Uterus (tissue), 2 donors: Measurements from ENCODE around the gene KDM2B.

Source experiments
- POLR2A ChIP-seq, 2 donors: fragments of 450-650 bp; IDR thresholded peaks; one replicate each; pipeline ENCODE4 v1.6.1; 2016; ENCODE audit warnings: antibody characterized with exemption in 2 of 2, mild to moderate bottlenecking in 1 of 2, moderate library complexity in 1 of 2
- TF ChIP-seq, protein P1 (sequence below), 4 experiments: fragments of 200-600 bp in 2 of 4; fragments of 450-650 bp in 2 of 4; sonication (generic) in 2 of 4; IDR thresholded peaks; one replicate each; pipeline ENCODE4 v1.5.1; 2016 to 2019; ENCODE audit warnings: antibody characterized with exemption in 4 of 4, mild to moderate bottlenecking in 2 of 4, moderate library complexity in 1 of 4

DNA sequence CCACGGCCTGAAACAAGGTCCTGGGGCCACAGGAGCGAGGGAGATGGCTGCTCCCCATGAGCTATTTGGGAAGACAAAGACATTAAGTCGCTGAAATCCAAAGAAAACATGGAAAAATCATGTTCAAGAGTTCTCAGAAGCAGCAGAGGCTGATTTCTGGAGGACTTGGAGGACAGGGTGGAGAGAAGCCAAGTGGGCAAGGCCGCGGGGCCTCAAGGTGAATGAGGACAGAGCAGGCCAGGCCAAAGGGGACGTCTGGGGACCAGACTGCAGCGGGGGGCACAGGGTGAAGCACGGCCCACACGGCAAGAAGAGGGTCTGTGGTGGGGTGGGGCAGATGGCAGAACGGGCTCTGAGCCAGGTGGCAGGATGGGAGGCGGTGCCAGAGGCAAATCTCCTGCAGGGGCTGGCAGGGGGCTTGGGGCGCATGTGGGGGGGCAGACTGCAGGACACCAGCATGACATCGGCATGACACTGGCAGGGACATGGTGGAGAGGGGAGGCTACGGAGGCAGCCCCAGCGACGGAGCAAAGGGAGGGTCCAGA lies 132.0 kb downstream of the KDM2B start:
- TF ChIP-seq, protein P1, sequence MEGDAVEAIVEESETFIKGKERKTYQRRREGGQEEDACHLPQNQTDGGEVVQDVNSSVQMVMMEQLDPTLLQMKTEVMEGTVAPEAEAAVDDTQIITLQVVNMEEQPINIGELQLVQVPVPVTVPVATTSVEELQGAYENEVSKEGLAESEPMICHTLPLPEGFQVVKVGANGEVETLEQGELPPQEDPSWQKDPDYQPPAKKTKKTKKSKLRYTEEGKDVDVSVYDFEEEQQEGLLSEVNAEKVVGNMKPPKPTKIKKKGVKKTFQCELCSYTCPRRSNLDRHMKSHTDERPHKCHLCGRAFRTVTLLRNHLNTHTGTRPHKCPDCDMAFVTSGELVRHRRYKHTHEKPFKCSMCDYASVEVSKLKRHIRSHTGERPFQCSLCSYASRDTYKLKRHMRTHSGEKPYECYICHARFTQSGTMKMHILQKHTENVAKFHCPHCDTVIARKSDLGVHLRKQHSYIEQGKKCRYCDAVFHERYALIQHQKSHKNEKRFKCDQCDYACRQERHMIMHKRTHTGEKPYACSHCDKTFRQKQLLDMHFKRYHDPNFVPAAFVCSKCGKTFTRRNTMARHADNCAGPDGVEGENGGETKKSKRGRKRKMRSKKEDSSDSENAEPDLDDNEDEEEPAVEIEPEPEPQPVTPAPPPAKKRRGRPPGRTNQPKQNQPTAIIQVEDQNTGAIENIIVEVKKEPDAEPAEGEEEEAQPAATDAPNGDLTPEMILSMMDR (IDR thresholded peaks at IDR 0.05) = no peak
- TF ChIP-seq POLR2A (IDR thresholded peaks at IDR 0.05) = no peak
